ENCODE data around the gene LSMEM2. TPM values are rescaled to one million over a fixed set of nuclear protein-coding genes. Genes with fewer than 3 reads are reported as not detected.

Gene LSMEM2
- polyA plus RNA-seq, 1 donor (not counting 4 experiments of a cell fraction or from before 2014, with no cell fraction given): not detected

- Histone ChIP-seq H3K4me3 (ENCODE audit: control insufficient read depth in 2 of 3, extremely low read depth in 1 of 3, insufficient read depth in 2 of 3, low read depth in 1 of 3, low read length in 3 of 3) (peak overlapping the region; percentile 13 to 67 (median 48)), H3K27me3 (ENCODE audit: control insufficient read depth, extremely low read depth, insufficient read depth, low read length) (no peaks in the 10 kb centered on the region), H3K36me3 (ENCODE audit: control insufficient read depth in 2 of 2, extremely low read depth in 1 of 2, insufficient read depth in 2 of 2, low read length in 2 of 2) (peaks cover 0 to 4% of the 10 kb centered on the region in 2 experiments), H3K4me1 (ENCODE audit: control insufficient read depth, extremely low read depth, insufficient read depth, low read length) (peaks cover 34% of the 10 kb centered on the region), H3K27ac (ENCODE audit: control insufficient read depth, insufficient read depth, low read length) (peak overlapping the region; percentile 97), H3K9me3 (ENCODE audit: control insufficient read depth, low read depth, low read length) (no peaks in the 10 kb centered on the region), H2AFZ (ENCODE audit: control insufficient read depth, low read length) (no peak overlapping the region), H4K20me1 (ENCODE audit: control insufficient read depth, extremely low read depth, insufficient read depth, low read length) (no peaks in the 10 kb centered on the region), H3K9me1 (ENCODE audit: control insufficient read depth, extremely low read depth, insufficient read depth, low read length) (peaks cover 4% of the 10 kb centered on the region), H3K4me2 (ENCODE audit: control insufficient read depth, extremely low read depth, insufficient read depth, low read depth, low read length) (peak overlapping the region; percentile 79), H3K79me2 (ENCODE audit: control insufficient read depth, insufficient read depth, low read length) (peaks cover 9% of the 10 kb centered on the region), H3K9ac (ENCODE audit: control insufficient read depth, extremely low read depth, insufficient read depth, low read length) (peak overlapping the region; percentile 76)
- no peak for FAIRE-seq
- dilution Hi-C loops (cut with MboI; ENCODE audit: extremely low pct_ligation_motif_present, low sequenced_read_pairs): no loop called here
- no peak for DNase-seq (ENCODE audit: low read depth, low spot score)
- TF ChIP-seq EZH2 (IDR thresholded peaks at IDR 0.05; ENCODE audit: low read length): no peak
- TF ChIP-seq CTCF (optimal IDR thresholded peaks at IDR 0.05 in 1 of 3, IDR thresholded peaks at IDR 0.05 in 1 of 3, conservative IDR thresholded peaks at IDR 0.05 in 1 of 3; ENCODE audit: extremely low read depth in 1 of 3, insufficient read depth in 2 of 3, low read length in 3 of 3): no peak
Measured at GRCh38 chr3:50299638-50299928, 20.7 kb downstream of the LSMEM2 start.

GRCh38 chr3:50299929-50300680 is 21.2 kb downstream of the LSMEM2 start:
- TF ChIP-seq CTCF (optimal IDR thresholded peaks at IDR 0.05 in 1 of 3, IDR thresholded peaks at IDR 0.05 in 1 of 3, conservative IDR thresholded peaks at IDR 0.05 in 1 of 3; ENCODE audit: extremely low read depth in 1 of 3, insufficient read depth in 2 of 3, low read length in 3 of 3): no peak
- no peak for TF ChIP-seq EZH2 (IDR thresholded peaks at IDR 0.05; ENCODE audit: low read length)
- H3K79me2 ChIP-seq (ENCODE audit: control insufficient read depth, insufficient read depth, low read length): peaks cover 9% of the 10 kb centered on the region
- no peaks in the 10 kb centered on the region for H3K27me3 ChIP-seq (ENCODE audit: control insufficient read depth, extremely low read depth, insufficient read depth, low read length)

More at GRCh38 chr3:50299929-50300680, 21.2 kb downstream of the LSMEM2 start:
- H3K9ac ChIP-seq (ENCODE audit: control insufficient read depth, extremely low read depth, insufficient read depth, low read length): peak overlapping the region; percentile 76
- peak overlapping the region; percentile 97 for H3K27ac ChIP-seq (ENCODE audit: control insufficient read depth, insufficient read depth, low read length)
- H3K36me3 ChIP-seq (ENCODE audit: control insufficient read depth in 2 of 2, extremely low read depth in 1 of 2, insufficient read depth in 2 of 2, low read length in 2 of 2): peaks cover 0 to 4% of the 10 kb centered on the region in 2 experiments
- H3K4me2 ChIP-seq (ENCODE audit: control insufficient read depth, extremely low read depth, insufficient read depth, low read depth, low read length): peak overlapping the region; percentile 79
- no peaks in the 10 kb centered on the region for H3K9me3 ChIP-seq (ENCODE audit: control insufficient read depth, low read depth, low read length)
- H3K4me3 ChIP-seq (ENCODE audit: control insufficient read depth in 2 of 3, extremely low read depth in 1 of 3, insufficient read depth in 2 of 3, low read depth in 1 of 3, low read length in 3 of 3): peak overlapping the region; percentile 13 to 67 (median 48)
- H3K9me1 ChIP-seq (ENCODE audit: control insufficient read depth, extremely low read depth, insufficient read depth, low read length): peaks cover 5% of the 10 kb centered on the region
- H2AFZ ChIP-seq (ENCODE audit: control insufficient read depth, low read length): peak overlapping the region; percentile 7
- DNase-seq (ENCODE audit: low read depth, low spot score): no peak
- dilution Hi-C loops (cut with MboI; ENCODE audit: extremely low pct_ligation_motif_present, low sequenced_read_pairs): no loop called here
- H3K4me1 ChIP-seq (ENCODE audit: control insufficient read depth, extremely low read depth, insufficient read depth, low read length): peaks cover 39% of the 10 kb centered on the region
- no peaks in the 10 kb centered on the region for H4K20me1 ChIP-seq (ENCODE audit: control insufficient read depth, extremely low read depth, insufficient read depth, low read length)
- peak; percentile 97 for FAIRE-seq

All from keratinocyte (primary cell).